Lung microvascular endothelial cell (primary cell): ENCODE results near the gene ZNF784. TPM values are rescaled to one million over a fixed set of nuclear protein-coding genes. Genes with fewer than 3 reads are reported as not detected.

Source experiments
- DNase-seq, 2 donors: peaks; one replicate each; pipeline versions ENCODE4 v3.0.0 to v3.0.0-alpha.2; 2010; ENCODE audit warnings: low read depth in 2 of 2
- total RNA-seq: library from RNA; depleted of rRNA; stranded (reverse); fragments of >200 nt; gene quantifications from 2 replicates; pipeline ENCODE4 v1.2.1, GENCODE V29; 2014

The ZNF784 gene
- total RNA-seq, 1 donor from 2014 or later: 4.8 TPM

DNA sequence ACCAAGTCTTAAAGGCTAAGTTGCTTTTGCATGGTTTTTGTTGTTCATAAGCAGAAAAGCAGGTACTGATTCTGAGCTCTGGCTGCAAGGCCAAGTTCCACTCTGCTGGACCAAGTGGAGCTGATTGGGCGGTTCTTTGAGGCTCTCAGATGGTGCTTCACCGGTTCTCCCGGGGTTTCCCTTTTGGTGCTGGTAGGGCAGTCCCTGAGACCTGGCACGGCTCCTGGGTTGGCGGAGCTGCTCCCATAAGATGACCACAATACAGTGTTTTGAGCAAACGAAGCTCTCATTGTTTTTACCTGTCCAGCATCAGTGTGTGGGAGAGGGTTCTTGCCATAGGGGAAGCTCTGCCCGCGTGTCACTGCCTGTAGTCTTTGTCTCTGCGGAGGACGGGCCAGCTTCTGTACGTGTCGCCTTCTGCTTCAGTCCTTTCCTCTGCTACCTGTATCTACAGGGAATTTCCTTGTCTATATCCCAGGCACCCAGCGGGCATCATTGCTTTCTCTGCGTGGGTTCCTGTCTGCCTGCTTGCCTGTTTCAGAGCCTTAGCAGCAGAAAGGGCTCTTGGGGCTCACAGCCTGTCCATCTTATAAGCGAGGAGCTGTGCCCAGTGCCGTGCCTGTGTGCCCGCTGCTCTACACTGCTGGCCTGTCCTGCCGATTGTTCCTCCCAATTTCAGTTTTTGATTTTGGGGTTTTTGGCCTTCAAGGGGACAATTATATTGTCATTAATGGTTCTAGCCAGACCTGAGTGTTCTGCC is 32.8 kb upstream of the ZNF784 start:
- DNase-seq: peak in 1 of 2 donors; percentile 23

DNA sequence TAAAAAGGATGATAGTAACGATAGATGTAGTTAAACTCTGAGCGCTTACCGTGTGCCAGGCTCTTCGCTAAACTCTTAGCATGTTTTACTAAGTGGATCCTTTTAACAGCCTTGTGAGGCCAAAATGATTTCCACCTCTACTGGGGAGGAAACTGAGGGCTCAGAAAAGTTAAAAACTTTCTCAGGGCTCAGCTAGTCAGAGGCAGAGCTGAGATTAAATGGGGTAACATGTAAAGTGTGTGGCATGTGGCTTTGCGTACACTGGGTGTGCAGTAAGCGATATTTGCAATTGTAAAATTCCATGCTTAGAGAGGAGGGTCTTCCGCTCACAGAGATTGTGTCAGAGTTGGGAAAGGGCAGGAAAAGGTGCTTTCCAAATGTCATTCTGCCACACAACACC is 32.2 kb upstream of the ZNF784 start:
- no peak for DNase-seq

DNA sequence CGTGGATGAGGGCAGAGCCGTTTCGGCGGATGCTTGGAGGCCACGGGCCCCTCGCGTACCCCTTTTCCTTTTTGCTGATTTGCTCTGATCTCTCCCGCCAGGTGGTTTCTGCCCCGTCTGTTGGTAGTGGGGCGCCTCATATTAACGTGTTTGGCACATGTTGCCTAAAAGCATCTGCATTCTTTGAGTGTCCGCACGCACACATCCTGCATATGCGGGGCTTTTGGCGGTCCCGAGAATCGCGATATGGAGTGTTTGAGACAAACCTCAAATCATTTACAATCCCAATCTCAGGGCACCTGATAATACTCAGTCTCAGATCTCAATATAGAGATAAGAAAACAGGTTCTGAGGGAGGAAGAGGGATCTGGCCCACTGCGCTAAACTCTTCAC is 31.3 kb upstream of the ZNF784 start:
- DNase-seq: no peak

DNA sequence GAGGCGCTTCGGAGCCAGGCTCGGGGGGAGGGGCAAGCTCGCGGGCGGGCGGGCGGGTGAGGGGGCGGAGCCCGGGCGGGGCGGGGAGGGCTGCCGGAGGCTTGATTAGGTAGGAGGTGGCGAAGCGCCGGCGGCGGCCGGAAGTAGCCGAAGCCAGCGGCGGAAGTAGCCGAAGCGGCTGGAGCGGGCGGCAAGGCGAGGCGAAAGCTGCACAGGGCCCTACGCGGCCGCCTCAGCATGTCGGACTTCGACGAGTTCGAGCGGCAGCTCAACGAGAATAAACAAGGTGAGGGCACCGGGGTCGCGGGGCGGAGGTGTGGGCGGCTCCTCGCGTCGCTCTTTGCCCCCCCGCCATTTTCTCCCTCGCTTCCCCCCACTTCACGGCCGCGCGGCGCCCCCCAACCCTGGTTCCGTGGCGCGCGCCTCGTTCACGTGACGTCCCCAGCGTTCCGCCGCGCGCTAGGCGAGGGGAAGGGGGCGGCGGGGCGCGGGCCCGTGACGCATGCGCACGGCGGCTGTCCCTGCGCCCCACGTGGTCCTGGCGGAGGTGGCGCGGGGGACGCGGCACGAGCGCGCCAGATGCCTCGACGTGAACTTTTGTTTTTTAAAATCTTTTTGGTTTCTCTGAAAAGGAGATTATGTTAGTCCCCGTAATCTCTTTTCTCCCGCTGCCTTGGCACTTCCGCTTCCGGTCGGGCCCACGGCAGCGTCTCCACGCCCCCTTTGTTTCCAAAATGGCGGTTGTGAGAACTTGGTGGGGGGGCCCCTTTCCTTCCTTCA is 30.7 kb upstream of the ZNF784 start, which contains the start of gene U2AF2:
Gene U2AF2 (plus strand): TSS at position 168 of the 780 bp plus-strand sequence. CDS start 70 bp downstream, at position 238.
- peak; percentile 94 to 97 for DNase-seq

DNA sequence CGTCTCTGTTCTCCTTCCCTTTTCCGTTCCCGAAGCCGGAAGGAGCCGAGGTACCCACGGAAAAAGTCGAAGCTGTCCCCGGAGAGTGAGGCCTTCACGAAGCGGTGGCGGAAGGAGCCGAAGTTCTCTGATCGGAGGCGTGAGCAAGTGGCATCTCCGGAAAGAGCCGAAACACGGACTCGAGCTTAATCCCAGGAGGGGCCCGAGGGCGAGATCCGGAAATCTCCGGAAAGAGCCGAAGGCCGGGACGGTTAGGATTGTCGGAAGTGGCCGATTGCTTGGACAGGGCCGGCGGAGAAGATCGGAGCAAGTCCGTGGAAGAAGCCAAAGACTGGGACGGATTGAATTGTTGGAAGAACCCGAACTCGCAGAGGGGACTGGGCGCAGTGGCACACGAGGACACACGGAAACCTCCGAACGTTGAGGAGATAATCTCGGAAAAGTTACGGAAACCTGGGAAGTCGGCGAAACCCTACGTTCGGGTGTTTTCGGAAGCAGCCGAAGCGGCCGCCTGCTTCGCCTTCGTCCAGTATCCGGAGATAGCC is 30.0 kb upstream of the ZNF784 start:
- DNase-seq: peak; percentile 99 to 100

DNA sequence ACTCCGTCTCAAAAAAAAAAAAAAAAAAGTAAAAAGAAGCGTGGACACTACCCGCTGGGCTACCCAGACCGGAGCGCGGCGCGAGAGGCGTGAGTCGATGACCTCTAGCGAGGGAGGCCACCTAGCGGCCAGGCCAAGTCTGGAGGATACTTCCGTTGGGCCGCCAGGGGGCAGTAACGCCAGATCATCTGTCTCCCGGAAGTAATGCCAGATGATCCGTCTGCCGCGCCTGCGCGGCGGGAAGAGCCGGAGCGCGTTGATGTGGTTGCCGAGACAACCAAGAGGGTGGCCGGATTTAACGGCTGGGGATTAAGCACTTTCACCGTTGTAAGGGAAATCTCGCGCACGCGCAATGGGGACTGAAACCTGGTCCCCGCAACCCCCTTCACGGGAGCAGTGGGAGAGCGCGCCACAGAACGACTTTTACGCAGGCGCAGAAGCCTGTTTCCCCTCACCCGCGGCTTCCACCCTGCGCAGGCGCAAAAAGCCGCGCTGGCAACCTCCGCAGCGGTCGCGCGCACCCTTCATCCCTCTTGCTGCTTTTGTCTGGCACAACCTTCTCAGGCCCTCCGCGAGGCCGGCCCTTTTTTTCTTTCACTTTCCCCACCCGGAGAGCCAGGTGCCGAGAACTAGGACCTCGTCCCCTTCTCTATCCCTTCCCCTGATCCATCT is 29.4 kb upstream of the ZNF784 start:
- DNase-seq: peak; percentile 99

DNA sequence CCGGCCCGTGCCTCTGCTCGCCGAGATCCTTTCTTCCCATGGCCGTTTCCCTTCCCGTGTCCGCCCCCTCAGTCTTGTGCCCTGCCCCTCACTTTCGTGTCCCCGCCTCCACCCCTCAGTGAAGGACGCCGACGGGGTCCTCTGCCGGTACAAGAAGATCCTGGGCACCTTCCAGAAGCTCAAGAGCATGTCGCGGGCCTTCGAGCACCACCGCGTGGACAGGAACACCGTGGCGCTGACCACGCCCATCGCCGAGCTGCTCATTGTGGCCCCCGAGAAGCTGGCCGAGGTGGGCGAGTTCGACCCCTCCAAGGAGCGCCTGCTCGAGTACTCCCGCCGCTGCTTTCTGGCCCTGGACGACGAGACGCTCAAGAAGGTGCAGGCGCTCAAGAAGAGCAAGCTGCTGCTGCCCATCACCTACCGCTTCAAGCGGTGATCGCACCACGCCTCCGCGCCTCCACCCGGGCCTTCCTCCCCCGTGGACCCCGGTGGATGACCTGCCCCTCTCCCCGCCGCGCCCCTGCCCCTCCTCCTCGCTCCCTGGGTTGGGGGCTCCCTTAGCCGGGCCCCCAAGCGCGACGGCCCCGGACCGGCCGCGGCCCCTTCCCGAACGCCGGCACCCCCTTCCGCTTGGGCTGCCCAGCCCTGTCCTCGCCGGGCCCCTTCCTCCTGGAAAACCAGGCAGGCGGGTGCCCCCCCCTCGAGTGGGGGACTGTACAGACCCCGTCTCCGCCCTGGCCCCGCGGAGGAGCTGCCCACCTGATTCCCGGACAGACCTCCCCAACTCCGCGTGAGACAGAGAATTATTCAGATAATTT is 28.2 kb upstream of the ZNF784 start:
- DNase-seq: no peak

DNA sequence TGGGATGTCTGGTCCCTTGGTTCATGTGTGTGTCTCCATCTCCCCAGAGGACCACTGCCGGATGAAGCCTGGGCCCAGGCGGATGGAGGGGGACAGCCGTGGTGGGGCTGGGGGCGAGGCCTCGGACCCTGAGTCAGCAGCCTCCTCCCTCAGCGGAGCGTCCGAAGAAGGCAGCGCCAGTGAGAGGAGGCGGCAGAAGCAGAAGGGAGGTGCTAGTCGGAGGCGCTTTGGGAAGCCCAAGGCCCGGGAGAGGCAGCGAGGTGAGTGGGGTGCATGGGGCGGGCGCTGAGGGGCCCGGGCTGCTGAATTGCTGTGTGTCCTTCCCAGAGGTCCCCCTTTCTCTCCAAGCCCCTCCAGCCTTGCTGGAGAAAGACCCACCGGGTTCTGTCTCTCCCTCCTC is 26.9 kb upstream of the ZNF784 start:
- no peak for DNase-seq

DNA sequence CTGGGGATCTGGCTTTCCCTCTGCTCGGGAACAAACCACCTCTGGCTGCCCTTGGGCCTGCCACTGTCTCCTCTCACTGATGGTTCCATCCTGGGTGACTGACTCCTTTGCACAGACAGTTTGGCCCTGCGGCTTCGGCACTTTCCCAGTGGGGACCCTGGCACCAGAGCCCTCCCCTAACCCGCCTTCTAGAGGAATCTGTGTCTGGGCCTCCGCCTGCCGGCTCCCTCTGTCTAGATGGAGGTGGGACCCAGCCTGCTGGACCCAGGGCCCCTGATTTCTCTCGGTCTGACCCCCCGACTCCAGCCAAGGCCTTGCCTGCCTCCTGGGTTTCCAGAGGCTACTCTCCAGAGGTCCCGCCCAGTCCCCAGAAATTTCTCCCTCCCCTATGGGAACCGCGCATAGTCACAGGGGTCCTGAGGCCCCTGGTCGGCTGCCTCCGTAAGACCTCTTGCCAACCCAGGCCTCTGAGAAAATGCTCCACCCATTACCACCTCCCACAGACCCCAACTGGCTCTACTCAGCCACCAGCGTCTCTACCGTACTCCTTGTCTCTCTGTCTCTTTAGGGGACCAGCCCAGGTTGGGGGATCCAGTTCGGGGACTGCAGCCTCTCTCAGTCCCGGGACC is 26.4 kb upstream of the ZNF784 start:
- DNase-seq: no peak

DNA sequence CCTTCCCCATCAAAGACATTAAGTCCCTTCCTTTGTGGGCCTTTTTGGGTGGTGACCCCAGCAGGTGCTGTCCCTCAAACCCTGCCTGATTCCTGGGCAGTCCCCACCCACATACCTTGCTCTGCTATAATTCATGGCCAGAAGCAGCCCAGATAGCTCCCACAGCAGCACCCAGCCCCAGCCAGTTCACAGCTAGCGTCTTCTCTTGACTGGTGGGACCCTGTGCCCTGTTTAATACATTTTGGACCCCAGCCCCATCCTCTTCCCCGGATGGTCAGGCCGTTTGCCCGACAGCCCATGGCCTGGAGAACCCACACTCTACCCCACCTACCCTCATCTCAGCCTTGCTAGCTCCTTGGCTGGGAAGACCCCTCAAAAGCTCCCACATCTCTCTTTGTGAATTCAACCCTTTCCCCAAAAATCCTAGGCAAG is 25.8 kb upstream of the ZNF784 start:
- DNase-seq: no peak

DNA sequence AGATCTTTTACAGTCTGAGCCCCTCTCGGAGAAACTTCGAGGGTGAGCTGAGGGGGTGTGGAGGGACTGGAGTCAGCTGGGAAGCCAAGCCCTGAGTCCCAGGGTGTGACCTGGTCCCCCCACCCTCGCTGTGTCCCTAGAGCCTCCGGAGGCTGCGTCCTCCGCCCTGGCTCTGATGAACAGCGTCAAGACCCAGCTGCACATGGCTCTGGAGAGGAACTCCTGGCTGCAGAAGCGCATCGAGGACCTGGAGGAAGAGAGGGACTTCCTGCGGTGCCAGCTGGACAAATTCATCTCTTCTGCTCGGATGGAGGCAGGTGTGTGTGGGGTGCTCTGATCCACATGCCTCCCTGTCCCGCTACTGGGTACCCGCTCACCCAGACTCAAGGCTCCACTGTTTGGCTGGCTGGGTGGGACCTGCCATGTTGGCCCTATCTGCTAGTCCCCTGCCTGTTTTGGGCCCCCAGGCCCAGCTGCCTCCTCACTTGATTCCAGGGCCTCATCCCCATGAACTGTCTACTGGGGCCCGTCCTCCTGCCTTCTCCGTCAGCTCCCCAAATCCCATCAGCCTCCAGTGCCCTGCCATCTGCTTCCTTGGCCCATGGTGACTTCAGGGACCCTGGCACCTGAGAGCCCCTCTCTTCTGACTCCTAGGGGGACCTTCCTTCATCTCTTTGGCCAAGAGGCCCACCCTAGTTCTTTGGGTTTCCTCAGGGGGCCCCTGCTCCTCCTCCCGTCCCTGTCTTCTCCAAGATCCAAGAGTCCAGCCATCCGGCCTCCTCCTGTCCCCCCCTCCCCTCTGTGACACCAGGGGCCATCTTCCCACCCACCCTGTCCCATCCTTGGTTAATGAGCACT is 25.1 kb upstream of the ZNF784 start:
- DNase-seq: no peak

DNA sequence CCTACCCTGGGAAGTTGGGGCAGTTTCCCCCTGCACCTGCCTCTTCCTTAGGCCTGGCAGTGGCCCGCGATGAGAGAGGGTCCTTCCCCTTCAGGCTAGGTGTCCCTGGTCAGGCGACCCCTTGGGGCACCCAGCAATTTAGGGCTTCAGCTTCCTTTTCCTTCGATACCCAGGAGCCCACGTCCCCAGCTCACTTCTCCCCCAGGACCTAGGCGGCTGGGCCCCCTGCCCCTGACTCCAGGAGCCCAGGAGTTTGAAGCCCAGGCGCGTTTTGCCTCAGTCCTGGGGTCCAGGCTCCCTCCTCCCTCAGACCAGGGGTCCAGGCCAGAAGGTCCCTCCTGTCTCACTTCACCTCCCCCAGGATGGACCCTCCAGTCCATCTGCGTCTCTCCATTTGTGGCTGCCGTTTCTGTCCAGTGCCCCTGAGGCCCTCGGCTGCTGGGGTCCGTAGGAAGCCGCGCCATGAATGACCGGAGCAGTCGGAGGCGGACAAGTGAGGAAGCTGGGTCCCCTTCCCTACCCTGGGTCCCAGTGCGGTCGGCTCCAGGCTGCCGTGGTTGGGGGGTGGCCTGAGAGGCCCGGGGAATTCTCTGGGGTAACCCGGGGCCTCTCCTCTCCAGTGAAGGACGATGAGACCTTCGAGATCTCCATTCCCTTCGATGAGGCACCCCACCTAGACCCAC is 24.4 kb upstream of the ZNF784 start:
- no peak for DNase-seq

DNA sequence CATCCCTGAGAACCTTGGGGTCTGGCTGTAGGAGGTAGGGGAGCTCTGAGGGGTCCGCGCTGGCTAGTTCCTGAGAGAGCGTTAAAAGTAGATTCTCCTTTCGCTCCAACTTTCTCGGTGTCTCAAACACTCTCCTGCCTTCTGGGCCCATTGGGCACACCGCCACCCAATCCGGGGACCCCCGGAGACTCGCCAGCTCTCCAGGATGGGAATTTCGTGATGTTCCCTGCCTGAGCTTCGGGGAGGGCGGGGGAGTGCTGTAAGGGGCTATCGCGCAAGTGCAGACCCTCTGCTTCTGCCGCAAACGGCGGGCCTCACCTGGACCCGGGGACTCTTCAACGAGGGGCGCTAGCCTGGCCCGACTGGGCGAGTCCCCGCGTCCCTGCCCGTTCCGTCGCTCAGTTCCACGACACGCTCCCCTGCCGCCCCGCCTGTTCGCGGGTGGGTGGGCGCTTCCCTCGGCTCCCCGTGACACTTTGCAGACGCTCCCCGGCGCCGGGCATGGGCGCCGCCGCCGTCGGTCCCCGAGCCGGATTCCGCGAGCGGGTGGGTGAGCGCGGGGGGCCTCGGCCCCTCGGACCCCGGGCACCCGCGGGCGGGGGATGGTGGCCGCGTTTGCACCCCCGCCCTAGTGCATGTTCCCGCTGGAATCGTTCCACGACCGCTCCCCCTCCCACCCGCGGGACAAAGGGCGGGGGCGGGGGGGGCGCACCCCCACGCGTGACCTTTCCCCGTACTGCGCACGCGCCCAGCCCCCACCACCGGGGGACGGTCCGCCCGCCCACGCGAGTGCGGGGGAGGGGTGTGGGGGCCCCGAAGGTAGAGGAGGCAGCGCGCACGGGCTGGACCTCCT is 23.6 kb upstream of the ZNF784 start, which contains the start of gene CCDC106:
Gene CCDC106 (plus strand): TSS at position 481 of the 853 bp plus-strand sequence. CDS start 835 bp downstream, outside the sequence.
- DNase-seq: peak; percentile 70 to 79

DNA sequence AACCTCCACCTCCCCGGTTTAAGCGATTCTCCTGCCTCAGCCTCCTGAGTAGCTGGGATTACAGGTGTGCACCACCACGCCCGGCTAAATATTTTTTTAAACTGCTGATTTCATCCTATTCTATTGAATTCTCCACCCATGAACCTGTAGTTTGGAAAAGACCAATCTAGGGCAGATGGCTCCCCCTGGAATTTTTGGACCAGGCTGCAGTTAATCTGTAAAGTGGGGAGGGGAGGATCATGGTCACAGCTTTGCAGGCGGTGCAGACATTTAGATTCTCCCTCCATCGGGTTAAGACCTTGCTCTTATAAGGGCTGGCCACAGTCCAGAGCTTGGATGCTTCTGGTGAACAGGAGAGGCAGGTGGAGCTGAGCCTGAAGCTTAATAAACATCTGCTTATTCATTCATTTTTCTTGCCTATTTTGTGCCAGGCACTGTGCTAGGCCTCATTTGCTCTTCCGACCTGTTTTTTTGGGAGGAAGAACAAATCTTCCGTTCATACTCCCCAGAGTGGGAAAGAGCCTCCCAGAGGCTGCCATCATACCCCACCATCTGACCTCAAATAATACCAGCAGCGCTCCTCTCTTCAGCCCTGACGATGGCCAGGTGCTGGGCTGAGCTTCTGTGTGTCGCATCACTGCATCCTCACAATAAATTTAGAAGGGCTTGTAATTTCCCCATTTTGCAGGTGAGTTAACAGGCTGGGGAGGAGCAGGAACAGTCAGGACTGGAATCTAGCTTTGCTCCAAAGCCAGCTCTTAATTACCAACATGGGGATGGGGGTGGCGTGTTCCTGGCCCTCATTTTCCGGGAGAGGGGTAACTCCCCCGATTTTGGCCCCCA is 22.7 kb upstream of the ZNF784 start:
- DNase-seq: no peak

DNA sequence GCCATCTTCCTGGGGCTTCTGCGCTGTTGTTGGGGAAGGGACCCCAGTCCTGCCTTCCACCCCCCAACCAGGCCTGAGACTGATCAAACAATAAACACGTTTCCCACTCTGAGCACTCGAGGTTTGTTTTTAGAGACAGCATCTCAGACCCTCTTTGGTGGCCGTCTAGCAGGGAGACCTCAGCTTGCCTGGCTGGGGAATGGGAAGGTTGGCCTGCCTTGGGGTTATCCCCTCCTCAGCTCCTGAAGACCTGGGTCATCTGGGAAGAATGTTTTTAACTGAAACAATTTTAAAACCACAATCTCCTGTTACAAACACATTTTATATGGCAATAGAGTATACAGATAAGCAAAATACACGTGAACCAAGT is 21.1 kb upstream of the ZNF784 start:
- DNase-seq: no peak

DNA sequence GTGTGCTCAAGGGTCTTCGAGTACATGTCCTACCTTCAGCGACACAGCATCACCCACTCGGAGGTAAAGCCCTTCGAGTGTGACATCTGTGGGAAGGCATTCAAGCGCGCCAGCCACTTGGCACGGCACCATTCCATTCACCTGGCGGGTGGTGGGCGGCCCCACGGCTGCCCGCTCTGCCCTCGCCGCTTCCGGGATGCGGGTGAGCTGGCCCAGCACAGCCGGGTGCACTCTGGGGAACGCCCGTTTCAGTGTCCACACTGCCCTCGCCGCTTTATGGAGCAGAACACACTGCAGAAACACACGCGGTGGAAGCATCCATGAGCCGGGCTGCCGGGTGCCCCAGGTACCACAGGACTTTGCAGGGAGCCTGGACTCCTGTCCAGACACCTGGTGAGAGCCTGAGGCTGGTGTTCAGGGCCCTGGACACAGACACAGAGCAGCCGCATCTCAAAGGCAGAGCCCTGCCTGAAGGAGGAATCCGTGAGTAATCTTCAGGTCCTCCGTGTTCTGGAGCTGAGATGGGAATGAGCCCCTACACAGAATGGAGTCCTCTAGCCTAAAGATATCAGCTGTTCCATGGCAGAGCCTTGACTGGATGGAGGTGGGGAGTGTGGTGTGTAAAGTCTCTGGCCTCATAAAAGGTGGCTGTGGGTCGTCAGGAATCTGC is 20.6 kb upstream of the ZNF784 start:
- DNase-seq: no peak
